ENCODE results near the gene FBXW5. TPM values are rescaled to one million over a fixed set of nuclear protein-coding genes. Genes with fewer than 3 reads are reported as not detected.

FBXW5 gene
- total RNA-seq, 4 donors from 2014 or later: 329 to 469 (median 435) TPM

DNA sequence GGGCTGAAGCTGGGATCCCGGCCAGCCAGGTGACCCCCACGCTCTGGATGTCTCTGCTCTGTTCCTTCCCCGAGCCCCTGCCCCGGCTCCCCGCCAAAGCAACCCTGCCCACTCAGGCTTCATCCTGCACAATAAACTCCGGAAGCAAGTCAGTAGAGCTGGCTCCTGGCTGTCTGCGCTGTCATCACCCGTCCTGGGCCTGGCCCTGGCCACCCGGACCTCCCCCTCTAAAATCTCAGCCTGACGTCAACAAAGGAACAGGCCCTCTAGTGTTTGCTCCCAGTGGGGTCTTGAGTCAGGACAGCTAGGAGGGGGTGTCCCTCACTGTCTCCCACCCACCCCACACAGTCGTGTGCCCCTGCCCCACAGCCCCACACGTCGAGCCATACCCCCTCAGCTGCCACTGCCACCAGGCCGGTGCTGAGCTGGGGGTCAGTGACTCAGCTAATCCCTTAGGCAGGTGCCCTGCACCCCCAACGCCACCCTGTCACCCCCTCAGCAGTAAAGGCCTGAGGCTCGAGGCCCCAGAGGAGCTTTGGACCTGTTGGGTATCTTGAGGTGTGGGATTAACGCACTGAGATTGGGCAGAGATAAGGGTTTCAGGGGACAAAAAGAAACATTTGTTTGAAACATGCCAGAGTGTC, 37.2 kb upstream of the FBXW5 start:
- ATAC-seq: peak in 1 of 2 donors; percentile 21
- H3K4me3 ChIP-seq: no peak overlapping the region
- peaks cover 19 to 41% (median 35%) of the 10 kb centered on the region in 3 donors for H3K27me3 ChIP-seq
- no peak for TF ChIP-seq CTCF (IDR thresholded peaks at IDR 0.05 in 4 of 5, conservative IDR thresholded peaks at IDR 0.05 in 1 of 5)
- no peak for TF ChIP-seq POLR2A (IDR thresholded peaks at IDR 0.05)
- in situ Hi-C loops (cut with MboI; ENCODE audit: low sequenced_read_pairs in 4 of 4): no loop called here
- intact Hi-C loops (cut with DNase I; ENCODE audit: low total_unique reads): no loop called here
- no peaks in the 10 kb centered on the region for H3K9me3 ChIP-seq
- H3K27ac ChIP-seq: peak overlapping the region in 3 of 4 donors; percentile 18 to 64 (median 64)
- H3K4me1 ChIP-seq: peaks cover 0 to 12% of the 10 kb centered on the region in 2 donors
- no peak for DNase-seq
- no peaks in the 10 kb centered on the region for H3K36me3 ChIP-seq

- H3K36me3 ChIP-seq: no peaks in the 10 kb centered on the region
- in situ Hi-C loops (cut with MboI; ENCODE audit: low sequenced_read_pairs in 4 of 4): no loop called here
- intact Hi-C loops (cut with DNase I; ENCODE audit: low total_unique reads): no loop called here
- peaks cover 0 to 12% of the 10 kb centered on the region in 2 donors for H3K4me1 ChIP-seq
- H3K4me3 ChIP-seq: no peak overlapping the region
- no peak for ATAC-seq
- H3K27me3 ChIP-seq: peaks cover 13 to 33% (median 32%) of the 10 kb centered on the region in 3 donors
- TF ChIP-seq CTCF (IDR thresholded peaks at IDR 0.05 in 4 of 5, conservative IDR thresholded peaks at IDR 0.05 in 1 of 5) (no peak), POLR2A (IDR thresholded peaks at IDR 0.05) (no peak)
- H3K27ac ChIP-seq: peak overlapping the region in 3 of 4 donors; percentile 18 to 64 (median 64)
- DNase-seq: no peak
- H3K9me3 ChIP-seq: no peaks in the 10 kb centered on the region
Measured at GRCh38 chr9:136980669-136981478, 36.3 kb upstream of the FBXW5 start.

DNA sequence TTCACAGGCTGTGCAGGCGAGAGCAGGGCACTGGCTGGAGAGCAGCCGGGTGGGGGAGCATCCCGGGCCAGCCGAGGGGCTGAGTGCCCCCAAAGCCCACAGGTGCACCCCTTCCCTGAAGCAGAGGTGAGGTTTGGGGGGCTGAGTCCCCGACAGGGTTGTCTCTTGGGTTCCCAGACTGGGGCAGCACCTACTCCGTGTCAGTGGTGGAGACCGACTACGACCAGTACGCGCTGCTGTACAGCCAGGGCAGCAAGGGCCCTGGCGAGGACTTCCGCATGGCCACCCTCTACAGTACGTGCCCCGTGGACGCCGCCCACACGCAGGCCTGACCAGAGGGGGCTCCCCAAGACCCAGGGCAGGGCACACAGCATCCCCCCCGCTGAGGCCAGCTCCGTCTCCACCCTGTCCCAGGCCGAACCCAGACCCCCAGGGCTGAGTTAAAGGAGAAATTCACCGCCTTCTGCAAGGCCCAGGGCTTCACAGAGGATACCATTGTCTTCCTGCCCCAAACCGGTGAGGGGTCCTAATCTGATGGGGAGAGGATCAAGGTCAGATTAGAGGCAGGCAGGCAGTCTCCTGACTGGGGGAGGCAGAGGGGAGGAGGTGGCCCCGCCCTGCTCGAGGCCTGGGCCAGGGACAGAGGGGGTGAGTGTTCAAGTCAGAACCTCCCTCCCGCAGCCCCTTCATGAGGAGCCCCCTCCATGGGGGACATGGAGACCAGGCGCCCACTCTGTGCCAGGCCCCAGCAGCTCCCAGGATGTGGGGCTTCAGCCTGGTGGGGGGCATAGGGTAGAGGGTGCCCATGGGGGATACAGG, 35.4 kb upstream of the FBXW5 start:
- Histone ChIP-seq H3K27me3 (peaks cover 6 to 24% (median 23%) of the 10 kb centered on the region in 3 donors), H3K4me1 (peaks cover 0 to 8% of the 10 kb centered on the region in 2 donors), H3K27ac (peak overlapping the region in 1 of 4 donors; percentile 27), H3K9me3 (no peaks in the 10 kb centered on the region), H3K4me3 (no peak overlapping the region), H3K36me3 (no peaks in the 10 kb centered on the region)
- DNase-seq (no peak), ATAC-seq (no peak)
- in situ Hi-C loops (cut with MboI; ENCODE audit: low sequenced_read_pairs in 4 of 4): no loop called here
- intact Hi-C loops (cut with DNase I; ENCODE audit: low total_unique reads): no loop called here
- TF ChIP-seq POLR2A (IDR thresholded peaks at IDR 0.05) (no peak), CTCF (IDR thresholded peaks at IDR 0.05 in 4 of 5, conservative IDR thresholded peaks at IDR 0.05 in 1 of 5) (no peak)

DNA sequence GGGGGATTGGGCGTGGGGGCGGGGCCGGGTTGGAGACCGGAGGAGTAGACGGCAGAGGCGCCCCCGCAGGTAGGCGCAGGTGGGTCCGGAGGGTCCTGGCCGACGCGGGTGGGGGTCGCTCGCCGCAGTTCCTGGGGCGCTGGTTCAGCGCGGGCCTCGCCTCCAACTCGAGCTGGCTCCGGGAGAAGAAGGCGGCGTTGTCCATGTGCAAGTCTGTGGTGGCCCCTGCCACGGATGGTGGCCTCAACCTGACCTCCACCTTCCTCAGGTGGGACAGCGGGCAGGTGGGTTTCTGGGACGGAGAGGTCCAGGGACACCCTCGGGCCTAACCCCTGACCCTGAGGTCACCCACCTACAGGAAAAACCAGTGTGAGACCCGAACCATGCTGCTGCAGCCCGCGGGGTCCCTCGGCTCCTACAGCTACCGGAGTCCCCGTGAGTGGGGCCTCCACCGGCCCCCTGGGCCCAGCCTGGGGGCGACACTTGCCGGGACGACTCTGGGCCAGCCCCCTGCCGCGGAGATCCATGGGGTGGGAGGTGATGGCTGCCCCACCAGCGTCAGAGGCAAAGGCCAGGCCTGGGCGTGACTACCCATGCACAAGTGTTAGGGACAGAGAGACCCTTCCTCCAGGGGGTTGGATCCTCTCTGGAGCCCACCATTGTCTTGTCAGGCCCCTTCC, 34.5 kb upstream of the FBXW5 start:
- Histone ChIP-seq H3K36me3 (no peaks in the 10 kb centered on the region), H3K4me1 (peaks cover 0 to 8% of the 10 kb centered on the region in 2 donors), H3K27me3 (peaks cover under 1 to 15% (median 14%) of the 10 kb centered on the region in 3 donors), H3K9me3 (no peaks in the 10 kb centered on the region), H3K27ac (no peak overlapping the region), H3K4me3 (no peak overlapping the region)
- in situ Hi-C loops (cut with MboI; ENCODE audit: low sequenced_read_pairs in 4 of 4): no loop called here
- TF ChIP-seq POLR2A (IDR thresholded peaks at IDR 0.05) (no peak), CTCF (IDR thresholded peaks at IDR 0.05 in 4 of 5, conservative IDR thresholded peaks at IDR 0.05 in 1 of 5) (no peak)
- ATAC-seq (peak in 1 of 2 donors; percentile 3), DNase-seq (no peak)
- intact Hi-C loops (cut with DNase I; ENCODE audit: low total_unique reads): loop anchor here (1.0 kb wide), 1 partner anchor 13 kb away; the partner anchor contains the start of gene PAXX
